Cardiac fibroblast (primary cell): ENCODE data around the gene ITK.

Experiments used
- DNase-seq, 2 donors: peaks; one replicate each; pipeline versions ENCODE4 v3.0.0 to v3.0.0-alpha.2; 2010; ENCODE audit warnings: low read depth in 2 of 2
- H3K4me3 ChIP-seq, 2 donors: replicated peaks in 1 of 2; 1 replicate in 1 of 2; 2 replicates in 1 of 2; pipeline ENCODE4 v1.5.1; 2011; ENCODE audit warnings: low read depth in 2 of 2, low read length in 2 of 2, mild to moderate bottlenecking in 2 of 2, moderate library complexity in 1 of 2
- CTCF ChIP-seq: IDR thresholded peaks from one replicate; pipeline ENCODE4 v1.5.1; 2011; ENCODE audit warnings: low read depth, mild to moderate bottlenecking, low read length, inconsistent platforms

ITK gene

GRCh38 chr5:157278319-157279037, 97.8 kb downstream of the ITK start:
- no peak overlapping the region for H3K4me3 ChIP-seq
- TF ChIP-seq CTCF: no peak
- DNase-seq: no peak

- DNase-seq: no peak
- no peak overlapping the region for H3K4me3 ChIP-seq
- TF ChIP-seq CTCF: no peak
Observed at GRCh38 chr5:157279605-157280239, 99.1 kb downstream of the ITK start.

GRCh38 chr5:157280927-157281326, 100.3 kb downstream of the ITK start:
- TF ChIP-seq CTCF: no peak
- peak; percentile 46 to 76 for DNase-seq
- H3K4me3 ChIP-seq: no peak overlapping the region

GRCh38 chr5:157282150-157282549, 101.5 kb downstream of the ITK start:
- TF ChIP-seq CTCF: no peak
- DNase-seq: no peak

GRCh38 chr5:157283434-157283833, 102.8 kb downstream of the ITK start:
- no peak for DNase-seq
- no peak for TF ChIP-seq CTCF
- H3K4me3 ChIP-seq: no peak overlapping the region

More at GRCh38 chr5:157282150-157282549, 101.5 kb downstream of the ITK start:
- no peak overlapping the region for H3K4me3 ChIP-seq

- TF ChIP-seq CTCF: no peak
- DNase-seq: no peak
- no peak overlapping the region for H3K4me3 ChIP-seq
Observed at GRCh38 chr5:157284458-157285212, 104.0 kb downstream of the ITK start.
